ENCODE data around the gene GDPD4. TPM values are rescaled to one million over a fixed set of nuclear protein-coding genes. Genes with fewer than 3 reads are reported as not detected.

GDPD4 gene
- total and polyA plus RNA-seq, 9 of the 15 experiments (the other 6 are each of a cell fraction or from before 2014, with no cell fraction given) = 0.40 TPM; not detected in 8

GRCh38 chr11:77252555-77253270, 48.8 kb downstream of the GDPD4 start:
- no peak overlapping the region for H2AFZ ChIP-seq (ENCODE audit: low read depth, low read length)
- H3K27ac ChIP-seq (ENCODE audit: extremely low read depth, low read depth, low read length) = no peak overlapping the region
- ATAC-seq = no peak
- H3K36me3 ChIP-seq (ENCODE audit: control insufficient read depth, insufficient read depth, low read length) = no peaks in the 10 kb centered on the region
- peaks cover 0 to 12% of the 10 kb centered on the region in 2 experiments; a peak in 2 of 5 replicates for H3K27me3 ChIP-seq (ENCODE audit: control insufficient read depth in 2 of 2, insufficient read depth in 2 of 2, low read length in 2 of 2)
- in situ Hi-C loops (cut with MboI) = no loop called here
- 0% methylated on average over 3 of the region's 3 CpGs for WGBS (ENCODE audit: insufficient coverage, low coverage, missing lambda C conversion rate)
- H3K4me1 ChIP-seq (replicated peaks in 1 of 2; ENCODE audit: control insufficient read depth in 2 of 2, insufficient read depth in 2 of 2, low read length in 2 of 2) = no peaks in the 10 kb centered on the region
- intact Hi-C loops (cut with micrococcal nuclease) = no loop called here
- ChIA-PET CTCF (ENCODE audit: low intra/inter-chr PET ratio) (no interaction called here), POLR2A (no interaction called here)
- no TSS peak for BruUV-seq (replicated peaks)
- no peaks in the 10 kb centered on the region for H4K20me1 ChIP-seq (replicated peaks; ENCODE audit: control insufficient read depth, insufficient read depth, low read length)
- no peak for DNase-seq (ENCODE audit: extremely low read depth in 1 of 4, low spot score in 3 of 4)
- no peak for FAIRE-seq
- H3K9me1 ChIP-seq (ENCODE audit: control insufficient read depth, insufficient read depth, low read length) = no peaks in the 10 kb centered on the region
- no peaks in the 10 kb centered on the region for H3K79me2 ChIP-seq (ENCODE audit: control insufficient read depth, insufficient read depth, low read length)
- H3K4me2 ChIP-seq (ENCODE audit: insufficient read depth, low read length) = no peak overlapping the region
- H3K4me3 ChIP-seq = no peak overlapping the region
- H3K9ac ChIP-seq (ENCODE audit: insufficient read depth in 1 of 2, low read depth in 2 of 2, low read length in 2 of 2) = no peak overlapping the region
- TF ChIP-seq GTF3C2 (IDR thresholded peaks at IDR 0.05; ENCODE audit: borderline replicate concordance, extremely low read depth, insufficient read length) (no peak), PHB2 (IDR thresholded peaks at IDR 0.05; ENCODE audit: low read depth) (no peak), THRA (IDR thresholded peaks at IDR 0.05) (no peak), ZNF699 (CRISPR knock-in tag; IDR thresholded peaks at IDR 0.05; ENCODE audit: insufficient replicate concordance) (no peak), DPF2 (IDR thresholded peaks at IDR 0.05) (no peak), NR2C2 (CRISPR knock-in tag; IDR thresholded peaks at IDR 0.05) (no peak), NR2C2 (tag; IDR thresholded peaks at IDR 0.05) (no peak)
- no peaks in the 10 kb centered on the region for H3K9me3 ChIP-seq (replicated peaks; ENCODE audit: control insufficient read depth, insufficient read depth, low read depth, low read length)
